Stimulated activated CD8-positive, alpha-beta memory T cell treated with anti-CD3 and anti-CD28 coated beads, Interleukin-12 subunit alpha, Interleukin-12 subunit beta, amount 100 ng/mL, for 24 hours (primary cell): Measurements from ENCODE around the gene NSMCE3.
A peak's percentile ranks its signal among the peaks of the same experiment; 100 is the strongest.

ENCODE experiments used
- DNase-seq: peaks from one replicate; pipeline ENCODE4 v3.0.0-alpha.2; 2020; ENCODE audit errors: extremely low read depth

NSMCE3 gene

DNA sequence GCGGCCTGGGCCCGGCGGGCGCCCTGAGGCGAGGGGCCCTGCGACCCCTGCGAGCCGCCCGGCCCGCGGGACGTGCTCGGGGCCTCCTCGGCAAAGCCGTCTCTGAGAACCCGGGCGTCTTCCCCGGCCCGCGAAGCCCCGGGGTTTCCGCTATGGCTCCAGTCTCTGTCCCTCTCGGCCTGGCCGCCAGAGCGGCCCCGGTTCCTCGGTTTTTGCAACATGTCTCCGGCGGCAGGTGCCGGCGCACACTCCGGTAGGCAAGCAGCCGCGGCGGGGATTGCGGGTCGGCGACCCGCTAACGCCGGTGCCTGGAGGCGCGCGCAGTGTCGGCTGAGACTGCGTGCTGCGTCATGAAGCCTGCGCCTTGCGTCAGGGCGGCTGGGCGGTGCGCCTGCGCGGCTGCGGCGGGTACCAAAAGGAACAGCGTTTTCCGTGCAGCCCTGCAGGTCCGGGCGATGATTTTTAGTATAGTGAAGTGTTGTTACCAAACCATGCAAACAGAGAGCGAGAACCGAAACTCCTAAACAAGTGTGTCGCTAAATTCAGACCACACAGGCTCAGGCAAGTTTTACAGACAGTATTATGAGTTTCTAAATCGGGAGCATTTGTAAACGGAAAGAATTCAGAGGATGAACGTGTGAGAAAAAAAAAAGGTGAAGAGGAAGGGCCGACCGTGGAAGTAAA is at the start of gene NSMCE3:
TSS of gene NSMCE3 (minus strand) at position 338 of the 684 bp plus-strand sequence. CDS start at position 221, 117 bp downstream.
- peak; percentile 84 for DNase-seq

DNA sequence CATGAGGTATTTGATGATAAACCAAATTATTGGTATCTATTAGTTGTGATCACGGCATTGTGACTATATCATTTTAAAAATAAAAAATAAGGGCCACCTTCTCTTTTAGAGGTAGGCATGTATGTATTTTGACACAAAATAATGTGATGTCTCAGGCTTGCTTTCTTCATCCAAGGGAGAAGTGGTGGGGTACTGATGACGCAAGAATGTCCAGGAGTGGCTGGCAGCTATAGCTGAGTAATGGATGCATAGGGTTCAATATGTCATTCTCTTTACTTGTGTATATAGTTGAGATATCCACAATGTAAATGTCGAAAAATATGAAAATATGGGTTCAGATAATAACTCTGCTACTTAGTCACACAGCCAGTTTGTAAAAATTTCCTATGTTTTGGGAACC is 46.8 kb upstream of the NSMCE3 start:
- DNase-seq = no peak

DNA sequence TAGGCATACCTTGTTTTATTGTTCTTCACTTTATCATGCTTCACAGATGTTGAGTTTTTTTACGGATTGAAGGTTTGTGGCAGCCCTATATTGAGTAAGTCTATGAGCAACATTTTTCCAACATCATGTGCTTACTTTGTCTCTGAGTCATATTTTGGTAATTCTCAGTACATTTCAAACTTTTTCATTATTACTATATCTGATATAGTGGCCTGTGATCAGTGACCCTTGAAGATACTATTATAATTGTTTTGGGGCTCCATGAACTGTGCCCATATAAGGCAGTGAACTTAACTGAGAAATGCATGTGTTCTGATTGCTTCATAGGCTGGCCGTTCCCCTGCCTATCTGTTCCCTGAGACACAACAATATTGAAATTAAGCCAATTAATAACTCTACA is 42.8 kb upstream of the NSMCE3 start:
- no peak for DNase-seq

DNA sequence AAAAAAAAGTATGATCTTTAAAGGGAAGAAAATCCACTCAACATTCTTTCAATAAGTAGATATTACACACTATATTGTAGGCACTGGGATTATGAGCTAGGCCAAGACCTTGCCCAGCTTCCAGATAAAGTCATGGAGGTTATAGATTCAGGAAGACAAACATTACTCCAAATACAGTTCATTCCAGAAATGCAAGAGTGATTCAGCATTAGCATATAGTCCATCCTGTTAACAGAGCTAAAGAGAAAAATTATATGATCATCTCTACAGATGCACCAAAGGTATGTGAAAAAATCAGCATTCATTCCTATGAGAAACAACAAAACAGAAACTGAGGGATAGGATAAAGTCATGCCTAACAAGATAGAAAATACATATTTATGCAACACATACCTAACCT is 42.1 kb upstream of the NSMCE3 start:
- DNase-seq = no peak

DNA sequence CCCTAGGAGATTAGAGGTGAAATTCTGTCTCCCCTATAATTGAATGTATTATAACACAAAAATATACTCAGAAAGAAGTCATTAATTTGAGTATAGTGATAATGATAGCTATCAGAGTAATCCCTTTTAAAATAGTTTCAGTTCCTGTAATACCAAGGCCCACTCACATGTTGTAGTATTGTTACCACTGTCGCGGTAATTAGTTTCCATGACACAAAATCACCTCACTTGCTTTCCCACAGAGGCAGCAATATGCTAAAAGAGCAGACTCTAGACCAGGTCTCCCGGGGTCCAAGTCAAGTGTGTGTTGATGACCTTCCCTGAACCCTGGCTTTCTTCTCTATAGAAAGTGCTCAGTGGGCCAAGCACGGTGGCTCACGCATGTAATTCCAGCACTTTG is 39.5 kb upstream of the NSMCE3 start:
- no peak for DNase-seq

DNA sequence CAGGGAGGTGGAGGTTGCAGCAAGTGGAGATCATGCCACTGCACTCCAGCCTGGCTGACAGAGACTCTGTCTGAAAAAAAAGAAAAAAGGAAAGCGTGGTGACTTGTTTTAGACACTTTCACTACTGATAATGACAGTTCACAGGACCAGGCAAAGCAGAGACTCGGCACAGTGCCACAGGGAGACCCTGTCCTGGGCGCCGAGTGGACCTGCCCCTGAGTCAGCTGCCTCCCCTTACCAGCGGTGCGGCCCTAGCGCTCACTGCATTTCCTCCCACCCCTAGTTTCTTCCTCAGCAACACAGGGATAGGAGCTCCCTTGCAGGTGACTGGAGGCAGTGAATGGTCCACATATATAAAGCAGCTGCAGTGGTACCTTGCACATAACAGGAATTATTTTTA is 38.7 kb upstream of the NSMCE3 start:
- DNase-seq = no peak

DNA sequence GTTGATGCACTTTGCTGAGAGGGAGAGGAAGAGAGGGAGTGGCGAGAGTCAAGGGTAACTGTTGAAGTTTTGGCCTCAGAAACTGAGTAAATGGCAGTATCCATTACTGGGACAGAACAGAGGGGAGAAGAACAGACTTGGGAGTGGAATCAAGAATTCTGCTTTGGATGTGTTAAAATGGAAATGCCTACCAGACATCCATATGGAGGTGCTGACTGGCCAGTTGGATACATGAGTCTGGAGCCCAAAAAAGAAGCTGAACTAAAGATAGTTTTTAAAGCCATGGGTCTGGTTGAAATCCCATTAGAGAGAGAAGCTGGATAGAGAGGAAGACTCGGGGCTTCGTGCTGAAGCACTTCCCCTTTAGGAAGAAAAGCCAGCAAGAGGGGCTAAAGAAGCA is 35.9 kb upstream of the NSMCE3 start:
- DNase-seq = no peak

DNA sequence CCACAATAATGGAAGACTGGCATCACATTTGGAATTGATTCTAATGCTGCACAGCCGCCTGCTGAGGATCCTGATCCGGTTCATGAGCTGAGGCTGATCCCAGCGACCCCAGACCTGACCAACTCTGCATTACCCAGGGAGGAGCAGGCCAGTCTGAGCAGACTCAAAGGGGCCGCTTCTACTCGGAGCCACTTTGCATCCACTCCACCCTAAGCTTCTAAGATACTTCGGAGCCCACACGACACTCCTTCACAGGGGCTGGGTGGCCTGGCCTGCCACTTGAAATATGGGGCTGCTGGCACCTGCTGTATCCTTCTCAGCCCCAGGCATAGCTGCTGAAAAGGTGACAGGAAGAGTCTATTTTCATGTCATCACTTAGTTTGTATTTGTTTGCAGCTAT is 33.2 kb upstream of the NSMCE3 start:
- DNase-seq = no peak

DNA sequence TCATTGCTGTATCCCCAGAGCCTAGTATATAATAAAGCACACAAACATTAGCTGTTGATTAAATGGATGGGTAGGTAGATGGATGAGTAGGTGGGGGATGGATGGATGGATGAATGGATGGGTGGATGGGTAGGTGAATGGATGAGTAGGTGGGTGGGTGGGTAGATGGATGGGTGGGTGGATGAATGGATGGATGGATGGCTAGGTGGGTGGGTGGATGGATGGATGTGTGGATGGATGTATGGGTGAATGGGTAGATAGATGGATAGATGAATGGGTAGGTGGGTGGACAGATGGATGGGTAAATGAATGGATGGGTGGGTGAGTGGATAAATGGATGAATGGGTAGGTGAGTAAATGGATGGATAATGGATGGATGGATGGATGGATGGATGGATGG is 30.2 kb upstream of the NSMCE3 start:
- DNase-seq = no peak

DNA sequence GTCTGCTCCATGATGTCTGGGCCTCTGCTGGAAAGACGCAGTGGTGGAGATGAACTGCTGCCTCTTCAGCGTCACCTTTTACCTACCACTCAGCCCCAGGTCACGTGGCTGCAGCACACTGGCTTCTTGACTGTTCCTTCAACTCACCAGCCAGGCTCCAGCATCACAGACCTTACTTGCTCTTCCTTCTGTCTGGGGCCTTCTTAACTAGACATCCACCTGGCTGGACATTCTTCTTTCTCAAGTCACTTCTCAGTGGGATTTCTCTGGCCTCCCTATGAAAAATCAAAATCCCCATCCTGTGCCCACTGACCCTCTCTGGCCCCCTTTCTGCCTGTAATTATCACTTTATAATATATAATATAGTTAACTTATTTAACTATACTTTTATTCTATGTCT is 29.7 kb upstream of the NSMCE3 start:
- DNase-seq = no peak

DNA sequence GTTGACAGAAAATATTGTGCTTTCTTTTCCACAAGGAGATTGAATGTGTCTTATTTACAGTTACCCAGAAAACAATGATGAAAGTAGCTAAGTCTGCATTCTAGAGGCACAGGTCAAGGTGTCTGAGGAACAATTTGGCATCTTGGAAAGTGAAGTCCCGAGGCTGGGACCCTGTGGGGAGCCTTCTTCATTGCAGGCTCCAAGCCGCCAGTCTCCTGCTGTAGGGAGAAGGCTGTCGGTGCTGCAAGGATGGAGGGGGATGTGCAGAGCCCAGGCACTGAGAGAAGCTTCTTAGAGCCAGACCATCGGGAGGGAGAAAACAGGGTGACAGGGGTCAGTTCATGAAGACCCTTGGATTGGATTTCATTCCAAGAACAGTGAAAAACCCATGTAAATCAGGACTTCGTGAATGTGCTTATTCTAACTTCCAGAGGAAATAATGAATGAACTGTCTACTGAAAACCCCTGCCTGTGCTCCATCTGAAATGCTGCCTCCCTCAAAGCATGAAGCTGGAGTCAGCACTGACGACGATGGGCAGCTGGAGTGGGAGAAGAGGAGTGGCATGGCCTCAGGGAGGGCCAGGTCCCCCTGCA is 25.2 kb upstream of the NSMCE3 start:
- DNase-seq = no peak

DNA sequence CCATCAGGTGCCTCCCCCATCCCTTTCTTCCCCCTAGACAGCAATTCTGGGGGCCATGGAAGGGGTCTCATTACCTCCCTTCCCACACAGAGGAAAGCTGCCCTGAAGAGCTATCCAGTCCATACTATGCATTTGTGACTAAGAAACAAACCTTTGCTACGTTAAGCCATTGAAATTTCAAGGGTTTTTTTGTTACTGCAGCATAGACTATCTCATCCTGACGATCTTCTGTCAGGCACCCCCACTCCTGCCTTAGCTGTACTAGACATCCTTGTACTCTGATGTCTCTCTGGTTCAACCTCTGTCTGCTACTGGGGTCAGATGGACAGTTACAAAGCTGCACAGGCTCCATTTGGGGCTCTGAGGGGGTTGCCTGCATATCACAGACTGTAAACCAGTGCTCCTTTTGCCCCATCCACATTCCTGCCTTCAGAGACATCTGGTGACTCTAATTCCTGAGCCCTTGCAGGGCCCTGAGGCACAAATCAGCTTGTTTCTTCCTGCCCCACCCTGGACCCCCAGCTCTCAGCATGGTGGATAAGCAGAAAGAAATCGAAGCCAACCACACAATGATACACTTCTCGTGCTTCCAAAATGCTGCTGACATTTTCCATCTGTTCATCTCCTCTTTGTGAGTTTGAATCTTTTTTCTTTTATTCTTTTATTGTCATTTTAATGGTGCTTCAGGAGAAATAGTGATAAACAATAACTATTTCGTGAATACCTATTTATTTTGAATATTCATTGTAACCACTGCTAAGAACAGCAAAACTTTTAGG is 21.6 kb upstream of the NSMCE3 start:
- no peak for DNase-seq

DNA sequence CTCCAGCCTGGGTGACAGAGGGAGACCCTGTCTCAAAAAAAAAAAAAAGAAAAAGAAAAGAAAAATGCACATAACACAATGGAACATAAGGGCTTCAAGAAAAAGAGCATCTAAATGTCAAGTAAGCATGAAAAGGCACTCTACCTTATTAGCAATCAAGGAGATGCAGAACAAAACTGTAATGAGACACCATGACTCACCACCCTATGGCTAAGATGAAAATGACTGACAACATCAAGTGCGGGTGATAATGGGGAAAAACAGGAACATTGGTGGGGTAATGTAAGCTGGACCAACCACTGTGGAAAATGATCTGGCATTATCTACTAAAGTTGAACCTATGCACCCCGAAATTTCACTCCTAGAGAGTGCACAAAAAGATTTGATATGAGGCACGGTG is 19.6 kb upstream of the NSMCE3 start:
- DNase-seq = no peak

DNA sequence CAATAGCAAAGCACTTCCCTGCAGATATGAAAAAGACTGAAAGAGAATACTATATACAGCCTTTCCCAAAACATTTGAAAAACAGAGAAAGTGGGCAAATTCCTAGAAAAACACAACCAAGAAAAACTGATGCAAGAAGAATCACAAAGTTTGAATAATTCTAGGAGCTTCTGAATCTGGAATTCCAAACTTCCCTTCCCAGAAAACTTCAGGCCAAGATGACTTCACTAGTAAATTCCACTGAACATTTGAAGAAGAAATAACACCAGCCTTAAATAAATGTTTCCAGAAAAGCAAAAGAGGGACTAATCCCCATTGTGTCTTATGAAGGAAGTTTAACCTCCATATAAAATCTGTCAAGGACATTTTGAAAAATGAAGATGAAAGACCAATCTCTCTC is 15.8 kb upstream of the NSMCE3 start:
- DNase-seq = no peak

DNA sequence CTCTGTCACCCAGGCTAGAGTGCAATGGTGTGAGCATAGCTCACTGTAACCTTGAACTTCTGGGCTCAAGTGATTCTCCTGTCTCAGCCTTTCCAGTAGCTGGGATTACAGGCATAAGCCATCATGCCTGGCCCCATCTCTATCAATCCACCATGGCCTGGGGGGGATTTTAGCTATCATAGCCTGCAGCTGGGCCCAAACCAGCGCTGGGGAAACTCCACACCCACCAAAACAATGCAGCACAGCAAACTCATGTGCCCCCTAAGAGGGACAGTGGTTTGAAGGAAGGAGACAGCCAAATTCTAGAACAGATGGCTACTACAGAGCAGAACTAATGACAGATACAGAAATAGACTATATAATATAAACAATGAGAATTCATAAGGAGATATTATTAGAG is 13.8 kb upstream of the NSMCE3 start:
- DNase-seq = no peak

DNA sequence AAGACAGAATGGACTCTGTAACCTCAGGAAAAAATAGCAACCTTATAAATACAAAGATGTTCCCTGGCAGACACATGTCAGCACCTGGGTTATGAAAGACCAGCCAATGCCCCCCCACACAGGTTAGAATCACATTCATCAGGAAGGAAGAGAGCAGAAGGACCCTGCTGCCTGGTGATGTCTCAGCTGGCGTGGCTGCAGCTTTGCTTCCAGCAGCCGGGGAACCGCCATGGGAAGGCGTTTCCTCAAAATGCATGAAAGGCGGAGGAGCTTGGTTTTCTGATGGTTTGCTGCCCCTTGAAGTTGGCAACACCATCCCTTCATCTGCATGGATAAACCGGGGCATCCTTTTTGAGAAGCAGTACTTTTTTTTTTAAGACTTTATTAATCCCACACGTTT is 10.9 kb upstream of the NSMCE3 start:
- no peak for DNase-seq

DNA sequence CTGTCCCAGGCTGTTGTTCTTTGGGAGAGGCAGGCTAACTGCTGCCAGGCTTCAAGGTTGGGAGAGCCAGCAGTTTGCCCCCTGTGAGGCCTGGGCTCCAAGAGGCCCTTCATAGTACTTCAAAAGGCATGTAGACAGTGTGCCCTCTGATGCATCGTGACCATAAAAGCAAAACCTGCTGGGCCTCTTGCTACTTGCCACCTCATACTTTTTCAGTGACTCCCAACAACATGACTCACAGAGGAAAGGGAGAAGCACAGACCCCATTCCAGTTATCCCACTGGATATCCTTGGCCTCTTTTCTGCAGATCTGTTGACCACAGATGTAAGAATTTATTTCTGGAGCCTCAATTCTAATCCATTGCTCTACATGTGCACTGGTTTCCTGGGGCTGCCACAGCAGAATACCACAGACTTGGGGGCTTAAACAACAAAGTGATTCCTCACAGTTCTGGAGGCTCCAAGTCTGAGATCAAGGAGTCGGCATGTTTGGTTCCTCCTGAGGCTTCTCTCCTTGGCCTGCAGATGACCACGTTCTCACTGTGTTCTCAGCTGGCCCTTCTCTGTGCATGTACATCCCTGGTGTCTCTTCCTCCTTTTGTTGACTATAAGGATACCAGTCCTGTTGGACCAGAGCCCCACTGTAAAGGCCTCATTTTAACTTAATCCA is 8.9 kb upstream of the NSMCE3 start:
- no peak for DNase-seq

DNA sequence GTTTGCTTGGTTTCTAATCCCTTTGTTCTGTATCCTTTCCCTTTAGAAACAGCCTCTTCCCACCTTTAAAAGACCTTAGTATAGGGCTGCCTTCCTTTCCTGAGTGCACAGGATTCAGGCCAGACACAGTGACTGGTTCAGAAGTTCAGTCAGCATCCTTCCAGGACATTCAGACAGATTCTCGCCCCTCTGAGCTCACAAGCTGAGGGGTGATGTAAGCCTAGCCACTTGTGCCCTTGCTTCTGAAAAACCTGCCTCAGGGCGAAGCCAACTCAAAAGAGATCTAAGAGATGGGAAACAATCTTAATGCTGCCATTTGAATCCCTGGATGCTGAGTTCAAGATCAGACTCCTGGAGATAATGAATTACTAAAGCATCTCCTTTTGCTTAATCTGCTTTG is 6.7 kb upstream of the NSMCE3 start:
- DNase-seq = no peak

DNA sequence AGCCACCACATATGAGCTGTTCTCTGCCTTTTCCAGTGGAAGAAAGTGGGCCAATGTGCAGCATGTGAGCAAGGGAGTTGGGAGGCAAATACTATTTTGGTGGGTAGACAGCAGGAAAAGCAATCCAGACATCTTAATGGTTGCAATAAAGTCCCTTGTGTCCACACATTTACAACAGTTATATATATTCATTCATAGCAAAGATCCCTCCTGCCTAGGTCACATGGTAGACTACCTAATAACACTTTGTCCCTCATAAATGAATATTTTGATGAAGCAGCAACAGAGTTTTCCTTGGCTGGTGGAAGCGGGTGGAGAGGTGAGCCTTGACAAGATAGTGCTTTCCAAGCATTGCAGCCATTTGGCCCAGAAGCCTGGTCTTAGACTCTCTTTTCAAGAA is 6.2 kb upstream of the NSMCE3 start:
- no peak for DNase-seq

DNA sequence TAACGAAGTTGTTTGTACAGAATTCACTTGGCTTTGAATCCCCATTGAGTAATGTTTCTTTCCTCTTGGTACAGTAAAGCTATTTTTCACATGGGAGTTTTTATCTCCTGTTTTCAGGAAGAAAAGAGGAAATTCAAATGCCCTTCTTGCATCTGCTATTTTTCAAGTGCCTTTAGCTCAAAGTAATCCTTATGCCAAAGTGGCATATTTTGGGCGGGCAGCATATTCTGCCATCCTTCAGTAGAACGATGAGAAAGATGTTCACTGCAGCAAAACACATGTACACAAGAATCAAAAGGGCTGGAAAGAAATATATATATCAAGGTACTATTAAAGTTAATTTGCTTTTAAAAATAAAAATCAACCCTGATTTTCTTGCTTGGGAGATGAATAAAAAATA is 5.3 kb upstream of the NSMCE3 start:
- DNase-seq = no peak

DNA sequence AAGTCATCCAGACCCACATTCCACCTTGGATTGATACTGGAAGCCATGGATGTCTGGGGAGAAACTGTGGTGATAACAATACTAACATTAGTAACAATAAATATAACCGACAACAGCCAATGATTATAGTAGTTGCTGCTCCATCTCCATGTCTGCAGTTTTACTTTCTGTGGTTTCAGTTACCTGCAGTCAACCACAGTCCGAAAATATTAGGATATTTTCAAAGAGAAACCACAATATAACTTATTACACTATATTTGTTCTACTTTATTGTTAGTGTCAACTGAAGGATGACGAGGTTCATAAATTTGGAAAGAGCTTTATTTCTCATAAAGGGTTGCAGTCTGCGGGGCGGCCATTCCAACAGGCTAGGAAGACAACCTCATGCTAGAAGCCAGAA is 2.6 kb upstream of the NSMCE3 start:
- no peak for DNase-seq

DNA sequence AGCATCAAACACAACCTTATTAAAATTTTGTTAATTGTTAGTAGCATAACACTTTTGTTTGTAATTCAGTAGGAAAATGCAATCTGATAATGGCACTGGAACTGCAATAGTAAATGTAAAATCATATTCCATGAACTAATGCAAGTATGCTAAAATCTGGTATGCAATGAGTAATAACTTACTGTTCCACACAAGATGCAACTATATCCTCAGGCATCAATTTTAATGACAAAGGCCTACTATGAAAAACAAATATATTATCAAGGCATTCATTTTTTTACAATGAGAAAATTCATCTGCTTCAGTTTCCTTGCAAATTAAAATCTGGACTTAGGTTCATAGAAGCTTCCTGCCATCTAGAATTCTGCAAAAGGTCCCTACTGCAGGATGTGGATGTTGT is 1.4 kb upstream of the NSMCE3 start:
- DNase-seq = no peak
